ENCODE measurements around the gene CLEC4M.

- TF ChIP-seq CTCF (IDR thresholded peaks at IDR 0.05) (no peak), ZFX (IDR thresholded peaks at IDR 0.05; ENCODE audit: borderline replicate concordance) (no peak)
These were observed 15.8 kb upstream of the CLEC4M start, which contains the start of gene CD209 for GRCh38 chr19:7746903-7747884.
